GM18502 (cell line): Measurements from ENCODE around the gene FAM89B.

Experiments
- ATAC-seq: cut with Tn5 transposase; IDR thresholded peaks from one replicate; pipeline ENCODE4 v1.9.1; 2021; ENCODE audit warnings: mild to moderate bottlenecking; ENCODE audit not compliant: unreplicated experiment, poor library complexity

The FAM89B gene

GRCh38 chr11:65538915-65539743, 33.2 kb upstream of the FAM89B start:
- no peak for ATAC-seq

GRCh38 chr11:65539744-65540289, 32.5 kb upstream of the FAM89B start:
- ATAC-seq = peak; percentile 47

- ATAC-seq = peak; percentile 74
Observed at GRCh38 chr11:65540290-65541092, 31.8 kb upstream of the FAM89B start.

- ATAC-seq = no peak
Observed at GRCh38 chr11:65541093-65541982, 31.0 kb upstream of the FAM89B start.

- no peak for ATAC-seq
Observed at GRCh38 chr11:65542738-65543390, 29.5 kb upstream of the FAM89B start.

GRCh38 chr11:65545853-65546216, 26.5 kb upstream of the FAM89B start:
- no peak for ATAC-seq

- ATAC-seq = peak; percentile 68
Observed at GRCh38 chr11:65546217-65546958, 25.9 kb upstream of the FAM89B start.

- no peak for ATAC-seq
Observed at GRCh38 chr11:65547446-65548125, 24.8 kb upstream of the FAM89B start.

GRCh38 chr11:65548395-65548794, 23.9 kb upstream of the FAM89B start:
- ATAC-seq = no peak

GRCh38 chr11:65549096-65549495, 23.2 kb upstream of the FAM89B start:
- ATAC-seq = no peak

GRCh38 chr11:65551572-65552387, 20.6 kb upstream of the FAM89B start:
- no peak for ATAC-seq

- no peak for ATAC-seq
Observed at GRCh38 chr11:65552388-65552951, 19.9 kb upstream of the FAM89B start.

- ATAC-seq = no peak
Observed at GRCh38 chr11:65553301-65554001, 18.9 kb upstream of the FAM89B start.

- ATAC-seq = no peak
Observed at GRCh38 chr11:65554057-65554818, 18.1 kb upstream of the FAM89B start.

GRCh38 chr11:65554842-65555430, 17.4 kb upstream of the FAM89B start:
- no peak for ATAC-seq
